GM23338 (cell line): ENCODE measurements around the gene GADL1. TPM values are rescaled to one million over a fixed set of nuclear protein-coding genes. Genes with fewer than 3 reads are reported as not detected.

Experiments used
- ATAC-seq: fragments of 200-7000 bp; cut with Tn5 transposase; 3 replicates; pipeline ENCODE4 v1.9.1; 2020
- DNase-seq: peaks from one replicate; pipeline ENCODE4 v3.0.0-alpha.2; 2015; ENCODE audit warnings: low spot score
- H2AFZ ChIP-seq: fragments of 200-600 bp; sonication (generic); 2 replicates; pipeline ENCODE4 v1.8.0; 2016; ENCODE audit warnings: antibody characterized with exemption, mild to moderate bottlenecking, moderate library complexity
- H3F3A ChIP-seq: fragments of 200-600 bp; sonication (generic); replicated peaks from 2 replicates; pipeline ENCODE4 v1.8.0; 2017; ENCODE audit warnings: antibody characterized with exemption, mixed run types, low read depth
- H3K27ac ChIP-seq: fragments of 200-600 bp; sonication (generic); 2 replicates; pipeline ENCODE4 v1.6.1; 2016; ENCODE audit warnings: low read depth
- H3K27me3 ChIP-seq: fragments of 200-600 bp; sonication (generic); 2 replicates; pipeline ENCODE4 v1.8.0; 2016; ENCODE audit warnings: mild to moderate bottlenecking, mixed run types, moderate library complexity; ENCODE audit not compliant: insufficient read depth
- H3K36me3 ChIP-seq: fragments of 200-600 bp; sonication (generic); 2 replicates; pipeline ENCODE4 v1.8.0; 2016; ENCODE audit warnings: mild to moderate bottlenecking; ENCODE audit not compliant: insufficient read depth
- H3K4me1 ChIP-seq: fragments of 200-600 bp; sonication (generic); 2 replicates; pipeline ENCODE4 v1.8.0; 2016; ENCODE audit warnings: mild to moderate bottlenecking, moderate library complexity; ENCODE audit not compliant: insufficient read depth
- H3K4me2 ChIP-seq: fragments of 200-600 bp; sonication (generic); 2 replicates; pipeline ENCODE4 v1.7.1; 2017; ENCODE audit warnings: mixed run types
- H3K4me3 ChIP-seq: fragments of 200-600 bp; sonication (generic); 2 replicates; pipeline ENCODE4 v1.6.1; 2016; ENCODE audit warnings: mixed run types
- H3K79me2 ChIP-seq: fragments of 200-600 bp; sonication (generic); replicated peaks from 2 replicates; pipeline ENCODE4 v1.8.0; 2017; ENCODE audit warnings: mild to moderate bottlenecking; ENCODE audit not compliant: insufficient read depth
- H3K9me2 ChIP-seq: fragments of 200-600 bp; sonication (generic); 2 replicates; pipeline ENCODE4 v1.8.0; 2017; ENCODE audit not compliant: insufficient read depth
- H4K20me1 ChIP-seq: fragments of 200-600 bp; sonication (generic); replicated peaks from 2 replicates; pipeline ENCODE4 v1.8.0; 2017; ENCODE audit warnings: mild to moderate bottlenecking; ENCODE audit not compliant: insufficient read depth
- H3K27ac Mint-ChIP-seq: 2 replicates; pipeline ENCODE4 v1.8.0; 2020; ENCODE audit warnings: inconsistent platforms, mild to moderate bottlenecking, moderate library complexity, mixed read lengths
- H3K27me3 Mint-ChIP-seq: 3 replicates; pipeline ENCODE4 v1.8.0; 2022; ENCODE audit warnings: low read depth, mild to moderate bottlenecking, moderate library complexity, mixed read lengths, inconsistent platforms; ENCODE audit not compliant: insufficient read depth, poor library complexity
- H3K36me3 Mint-ChIP-seq: 3 replicates; pipeline ENCODE4 v1.8.0; 2021; ENCODE audit warnings: low read depth, mild to moderate bottlenecking, inconsistent platforms, moderate library complexity, mixed read lengths
- H3K4me1 Mint-ChIP-seq: 3 replicates; pipeline ENCODE4 v1.8.0; 2020; ENCODE audit warnings: mild to moderate bottlenecking, inconsistent platforms, mixed read lengths
- H3K4me3 Mint-ChIP-seq: 3 replicates; pipeline ENCODE4 v1.8.0; 2021; ENCODE audit warnings: moderate library complexity, mild to moderate bottlenecking, inconsistent platforms, mixed read lengths
- H3K9me3 Mint-ChIP-seq: 3 replicates; pipeline ENCODE4 v1.8.0; 2020; ENCODE audit warnings: moderate library complexity, mild to moderate bottlenecking, inconsistent platforms, mixed read lengths
- CREB1 ChIP-seq: fragments of 250-450 bp; sonication (Bioruptor Pico); IDR thresholded peaks from 2 replicates; pipeline ENCODE4 v1.5.0; 2020; ENCODE audit warnings: low read depth, mild to moderate bottlenecking, moderate library complexity
- CTCF ChIP-seq, 2 experiments: fragments of 200-600 bp in 1 of 2; sonication (generic) in 1 of 2; conservative IDR thresholded peaks; 2 replicates each; pipeline versions ENCODE4 v1.5.1 to v1.6.1; 2016 to 2017; ENCODE audit warnings: antibody characterized with exemption in 2 of 2, low read depth in 2 of 2, mild to moderate bottlenecking in 2 of 2, moderate library complexity in 1 of 2
- ETS1 ChIP-seq: IDR thresholded peaks from 2 replicates; pipeline ENCODE4 v1.6.1; 2016; ENCODE audit warnings: antibody characterized with exemption
- EZH2phosphoT487 ChIP-seq: fragments of 200-600 bp; sonication (generic); IDR thresholded peaks from one replicate; pipeline ENCODE4 v1.8.1; 2018; ENCODE audit warnings: antibody characterized with exemption; ENCODE audit not compliant: unreplicated experiment
- JUNB ChIP-seq: IDR thresholded peaks from one replicate; pipeline ENCODE4 v1.6.1; 2016; ENCODE audit warnings: antibody characterized with exemption; ENCODE audit not compliant: unreplicated experiment
- NANOG ChIP-seq: IDR thresholded peaks from 2 replicates; pipeline ENCODE4 v1.6.1; 2016; ENCODE audit warnings: antibody characterized with exemption, borderline replicate concordance
- REST ChIP-seq: IDR thresholded peaks from one replicate; pipeline ENCODE4 v1.6.1; 2018; ENCODE audit warnings: antibody characterized with exemption; ENCODE audit not compliant: unreplicated experiment
- ZNF114 ChIP-seq: fragments of 250-450 bp; sonication (Bioruptor Pico); IDR thresholded peaks from 2 replicates; pipeline ENCODE4 v1.5.0; 2020; ENCODE audit warnings: mild to moderate bottlenecking, moderate library complexity
- ZNF331 ChIP-seq: fragments of 250-450 bp; sonication (Bioruptor Pico); IDR thresholded peaks from 2 replicates; pipeline ENCODE4 v1.5.0; 2020; ENCODE audit warnings: low read depth, mild to moderate bottlenecking, moderate library complexity
- ZNF462 ChIP-seq: fragments of 250-450 bp; sonication (Bioruptor Pico); IDR thresholded peaks from 2 replicates; pipeline ENCODE4 v1.5.0; 2020; ENCODE audit warnings: mild to moderate bottlenecking, moderate library complexity
- polyA plus RNA-seq: library from polyadenylated mRNA; unstranded; fragments of >200 nt; fragmentation: Nextera tagmentation; extraction: Ambion mirVana; gene quantifications from 2 replicates; pipeline ENCODE4 v1.2.1, GENCODE V29; 2016
- total RNA-seq: library from RNA; depleted of rRNA; stranded (reverse); fragments of >200 nt; shearing (Covaris generic); gene quantifications from 2 replicates; pipeline ENCODE4 v1.2.3, GENCODE V29; 2014

GADL1 gene
- total and polyA plus RNA-seq, 2 experiments from 2014 or later = 0.35 to 0.50 TPM

- H3K36me3 ChIP-seq = no peaks in the 10 kb centered on the region
- Mint-ChIP-seq H3K4me1 (peaks cover 3% of the 10 kb centered on the region; the same call in 2 of the 3 replicates), H3K27ac (no peak overlapping the region), H3K27me3 (no peaks in the 10 kb centered on the region), H3K36me3 (no peaks in the 10 kb centered on the region), H3K9me3 (no peaks in the 10 kb centered on the region), H3K4me3 (no peak overlapping the region)
- H3K79me2 ChIP-seq = no peaks in the 10 kb centered on the region
- no peak overlapping the region for H3K27ac ChIP-seq
- H4K20me1 ChIP-seq = no peaks in the 10 kb centered on the region
- H3K9me2 ChIP-seq = 0 out of 2 replicates have a peak, but pooled peaks cover 3% of the 10 kb centered on the region
- no peak for ATAC-seq
- TF ChIP-seq JUNB (no peak), EZH2phosphoT487 (no peak), NANOG (no peak), ZNF331 (no peak)
- no peak overlapping the region for H3K4me3 ChIP-seq
- no peaks in the 10 kb centered on the region for H3K4me1 ChIP-seq
- no peak overlapping the region for H2AFZ ChIP-seq
- no peaks in the 10 kb centered on the region for H3F3A ChIP-seq
- DNase-seq = no peak
- H3K27me3 ChIP-seq = no peaks in the 10 kb centered on the region
- H3K4me2 ChIP-seq = no peak overlapping the region
These were observed 50.6 kb downstream of the GADL1 start for GRCh38 chr3:30843877-30844276.

GRCh38 chr3:30836141-30836540 is 58.3 kb downstream of the GADL1 start:
- no peaks in the 10 kb centered on the region for H3F3A ChIP-seq
- no peak for TF ChIP-seq ZNF114 (CRISPR knock-in tag)
- no peak for TF ChIP-seq EZH2phosphoT487
- no peak for TF ChIP-seq CTCF (conservative IDR thresholded peaks at IDR 0.05; ENCODE audit: low read depth in 2 of 2)
- no peak for TF ChIP-seq CREB1 (CRISPR knock-in tag)
- TF ChIP-seq REST = no peak
- no peak for TF ChIP-seq ETS1
- no peak for TF ChIP-seq ZNF462 (CRISPR knock-in tag)
- no peak for TF ChIP-seq JUNB

More at GRCh38 chr3:30836141-30836540, 58.3 kb downstream of the GADL1 start:
- Histone ChIP-seq H3K4me2 (no peak overlapping the region), H3K4me1 (peaks cover 8% of the 10 kb centered on the region), H3K4me3 (no peak overlapping the region), H2AFZ (peak overlapping the region; percentile 30; the same call in 1 of the 2 replicates), H3K27ac (no peak overlapping the region), H3K27me3 (no peaks in the 10 kb centered on the region), H3K9me2 (peaks cover 9% of the 10 kb centered on the region; the same call in 1 of the 2 replicates), H4K20me1 (no peaks in the 10 kb centered on the region), H3K36me3 (no peaks in the 10 kb centered on the region), H3K79me2 (no peaks in the 10 kb centered on the region)
- Mint-ChIP-seq H3K27me3 (peaks cover 1% of the 10 kb centered on the region), H3K36me3 (no peaks in the 10 kb centered on the region), H3K9me3 (no peaks in the 10 kb centered on the region), H3K27ac (no peak overlapping the region), H3K4me3 (no peak overlapping the region), H3K4me1 (peaks cover 15% of the 10 kb centered on the region)
- no peak for ATAC-seq
- no peak for DNase-seq
